Endothelial cell of umbilical vein (primary cell): ENCODE measurements around the gene TAP2. TPM values are rescaled to one million over a fixed set of nuclear protein-coding genes. Genes with fewer than 3 reads are reported as not detected.
A peak's percentile ranks its signal among the peaks of the same experiment; 100 is the strongest.

Experiments
- BruUV-seq: library from RNA; stranded (reverse); fragments of 400-500 nt; replicated peaks from 2 replicates; lab custom pipeline; 2021; lab: Mats Ljungman, UMichigan
- CTCF ChIA-PET: fragments of 300-600, 350-600 bp; sonication (Branson Sonifier 250); formaldehyde crosslinking; loops from one replicate; lab custom pipeline; 2021; ENCODE audit warnings: antibody characterized with exemption, inconsistent platforms; lab: Charles Lee
- POLR2A ChIA-PET: fragments of 300-600, 350-600 bp; sonication (Branson Sonifier 250); formaldehyde crosslinking; loops from one replicate; lab custom pipeline; 2021; ENCODE audit warnings: antibody characterized with exemption, inconsistent platforms; lab: Charles Lee
- DNase-seq: peaks from one replicate; pipeline ENCODE4 v3.0.0-alpha.2; 2011; ENCODE audit warnings: low read depth, low spot score
- FAIRE-seq: peaks from 2 replicates; lab custom pipeline; 2011; peaks lifted over from hg19 to GRCh38; lab: Jason Lieb, UNC
- H2AFZ ChIP-seq: 2 replicates; pipeline ENCODE4 v1.6.0; 2012; ENCODE audit warnings: low read depth, low read length, control low read depth, inconsistent platforms
- H3K27ac ChIP-seq: 2 replicates; pipeline ENCODE4 v1.5.1; 2011; ENCODE audit warnings: low read depth, mild to moderate bottlenecking, control low read depth, low read length, moderate library complexity; ENCODE audit not compliant: insufficient read depth
- H3K27me3 ChIP-seq, 2 experiments: 2 replicates each; pipeline versions ENCODE4 v1.6.0 to v1.6.1; 2011; ENCODE audit warnings: low read length in 2 of 2, mixed read lengths in 1 of 2; ENCODE audit not compliant: control insufficient read depth in 2 of 2, insufficient read depth in 2 of 2
- H3K36me3 ChIP-seq, 2 experiments: 2 replicates in 1 of 2; 3 replicates in 1 of 2; pipeline ENCODE4 v1.5.1; 2011; ENCODE audit warnings: low read length in 2 of 2, mild to moderate bottlenecking in 1 of 2, moderate library complexity in 1 of 2; ENCODE audit not compliant: control insufficient read depth in 2 of 2, insufficient read depth in 2 of 2; ENCODE audit errors: extremely low read depth in 1 of 2
- H3K4me1 ChIP-seq: 3 replicates; pipeline ENCODE4 v1.5.1; 2011; ENCODE audit warnings: mild to moderate bottlenecking, low read length; ENCODE audit not compliant: control insufficient read depth, insufficient read depth; ENCODE audit errors: extremely low read depth
- H3K4me2 ChIP-seq: 2 replicates; pipeline ENCODE4 v1.6.1; 2011; ENCODE audit warnings: low read length, control low read depth, mixed read lengths; ENCODE audit not compliant: insufficient read depth
- H3K4me3 ChIP-seq, 3 experiments: fragments of 200-600 bp in 1 of 3; sonication (generic), shearing (Covaris generic) in 1 of 3; replicated peaks in 1 of 3; 2 replicates each; pipeline ENCODE4 v1.5.1; 2011 to 2016; ENCODE audit warnings: control low read depth in 3 of 3, low read length in 3 of 3, mild to moderate bottlenecking in 2 of 3, inconsistent platforms in 1 of 3, low read depth in 1 of 3, moderate library complexity in 1 of 3; ENCODE audit not compliant: insufficient read depth in 1 of 3
- H3K79me2 ChIP-seq: 2 replicates; pipeline ENCODE4 v1.6.0; 2012; ENCODE audit warnings: low read length, inconsistent platforms; ENCODE audit not compliant: control insufficient read depth, insufficient read depth
- H3K9ac ChIP-seq: replicated peaks from 2 replicates; pipeline ENCODE3; 2011; ENCODE audit warnings: low read length, control low read depth; ENCODE audit not compliant: insufficient read depth; ENCODE audit errors: extremely low read depth
- H3K9me1 ChIP-seq: replicated peaks from 3 replicates; pipeline ENCODE4 v1.6.0; 2011; ENCODE audit warnings: mild to moderate bottlenecking, low read length; ENCODE audit not compliant: control insufficient read depth, insufficient read depth; ENCODE audit errors: extremely low read depth
- H3K9me3 ChIP-seq: replicated peaks from 2 replicates; pipeline ENCODE4 v1.5.1; 2012; ENCODE audit warnings: low read length, inconsistent platforms; ENCODE audit not compliant: control insufficient read depth, insufficient read depth
- H4K20me1 ChIP-seq: replicated peaks from 2 replicates; pipeline ENCODE3; 2011; ENCODE audit warnings: mild to moderate bottlenecking, low read length; ENCODE audit not compliant: control insufficient read depth, insufficient read depth; ENCODE audit errors: extremely low read depth
- EZH2 ChIP-seq: IDR thresholded peaks from 2 replicates; pipeline ENCODE4 v1.6.1; 2012; ENCODE audit warnings: borderline replicate concordance, low read depth, mild to moderate bottlenecking, moderate library complexity, low read length, inconsistent platforms; ENCODE audit not compliant: severe bottlenecking
- FOS ChIP-seq: IDR thresholded peaks from 2 replicates; pipeline ENCODE4 v1.6.1; 2011; ENCODE audit warnings: mild to moderate bottlenecking, low read length, moderate library complexity, borderline replicate concordance; ENCODE audit not compliant: insufficient read depth
- JUN ChIP-seq: IDR thresholded peaks from 2 replicates; pipeline ENCODE4 v1.6.1; 2011; ENCODE audit warnings: borderline replicate concordance, low read depth; ENCODE audit not compliant: insufficient read length, insufficient read depth
- POLR2A ChIP-seq: IDR thresholded peaks from 2 replicates; pipeline ENCODE4 v1.6.1; 2012; ENCODE audit warnings: low read depth, mild to moderate bottlenecking, control low read depth, low read length
- POLR2AphosphoS5 ChIP-seq: IDR thresholded peaks from 2 replicates; pipeline ENCODE4 v1.6.1; 2012; ENCODE audit warnings: low read depth, mild to moderate bottlenecking, control low read depth, low read length, moderate library complexity; ENCODE audit not compliant: insufficient read depth
- dilution Hi-C: fragments of 300-500 bp; cut with MboI; formaldehyde crosslinking; loops from one replicate; pipeline ENCODE4 v1.15.0; 2019; ENCODE audit warnings: low sequenced_read_pairs; ENCODE audit not compliant: extremely low pct_ligation_motif_present
- intact Hi-C: fragments of 100-400 bp; cut with micrococcal nuclease; formaldehyde crosslinking; loops from one replicate; pipeline ENCODE4 v1.10.0; 2022
- polyA plus RNA-seq, 4 experiments: library from polyadenylated mRNA; depleted of rRNA in 3 of 4; stranded (reverse) in 3 of 4; unstranded in 1 of 4; fragments of >200 nt; gene quantifications; 2 replicates each; pipeline versions ENCODE4 v1.2.1 to v1.2.3, GENCODE V29; 2011 to 2012; ENCODE audit warnings: missing spikeins in 1 of 4
- total RNA-seq: library from RNA; stranded (reverse); gene quantifications from 2 replicates; pipeline ENCODE4 v1.2.3, GENCODE V29; 2021
- TF ChIP-seq, protein P1 (sequence below), 2 donors: IDR thresholded peaks; 1 replicate in 1 of 2; 2 replicates in 1 of 2; pipeline ENCODE4 v1.5.1; 2011; ENCODE audit warnings: low read length in 2 of 2, mild to moderate bottlenecking in 2 of 2, moderate library complexity in 2 of 2, control low read depth in 1 of 2, inconsistent platforms in 1 of 2, low read depth in 1 of 2; ENCODE audit not compliant: insufficient read depth in 1 of 2; ENCODE audit errors: extremely low read depth in 1 of 2
- TF ChIP-seq, protein P2 (sequence below): IDR thresholded peaks from 2 replicates; pipeline ENCODE4 v1.6.1; 2011; ENCODE audit not compliant: insufficient read depth, insufficient read length

Gene TAP2
- total and polyA plus RNA-seq, 2 donors (not counting 3 experiments of a cell fraction or from before 2014, with no cell fraction given) = 18.4 to 57.8 TPM

DNA sequence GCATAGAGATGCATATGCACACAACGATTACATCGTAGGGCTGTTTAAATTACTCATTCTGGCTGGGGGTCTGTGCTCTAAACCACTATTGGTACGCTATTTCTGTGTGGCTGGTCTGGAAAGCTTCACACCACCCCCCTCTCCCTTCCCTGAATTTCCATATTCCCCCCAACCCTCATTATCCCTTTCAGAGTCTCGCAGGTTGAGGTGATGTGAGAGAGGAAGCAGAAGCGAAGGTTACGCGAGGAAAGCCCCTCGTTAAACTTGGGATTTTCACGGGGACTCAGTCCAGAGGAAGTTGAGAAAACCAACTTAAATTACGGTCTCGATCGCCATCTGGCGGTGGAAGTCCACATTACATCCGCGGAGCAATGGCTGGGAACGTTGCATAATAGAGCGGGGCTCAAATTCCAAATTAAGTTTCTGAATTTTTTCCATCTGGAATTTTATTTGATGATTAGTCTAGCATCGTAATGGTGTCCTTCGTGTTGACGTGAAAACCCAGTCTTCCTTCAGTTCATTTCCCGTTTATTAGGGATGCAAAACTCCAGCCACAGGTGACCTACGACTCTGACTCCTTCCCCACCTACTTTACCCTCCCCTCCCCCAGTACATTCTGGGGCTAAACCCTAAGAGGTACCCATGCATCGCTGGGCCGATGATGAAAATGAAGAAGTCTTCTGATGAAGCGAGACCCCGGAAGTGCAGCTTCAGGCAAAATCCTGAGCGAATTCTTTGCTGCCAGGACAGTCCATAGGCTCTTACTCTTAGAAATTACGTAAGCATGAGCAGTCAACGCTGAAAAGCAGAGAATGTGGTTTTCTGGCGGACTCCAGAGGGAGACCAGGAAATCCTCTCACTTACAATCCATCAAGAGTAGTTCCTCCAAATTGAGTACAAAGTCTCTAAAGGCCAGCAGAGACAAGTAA is 41.4 kb downstream of the TAP2 start:
- dilution Hi-C loops (no loop called here), intact Hi-C loops (loop anchor here (1.0 to 10.0 kb wide), 7 partner anchors 71 to 752 kb away; no protein-coding TSS in a partner anchor)
- BruUV-seq = no TSS peak
- peak overlapping the region; percentile 53 for H3K4me2 ChIP-seq
- H4K20me1 ChIP-seq = no peaks in the 10 kb centered on the region
- peak overlapping the region in 1 of 3 experiments; percentile 19 for H3K4me3 ChIP-seq
- POLR2A ChIA-PET = no interaction called here
- CTCF ChIA-PET = interaction anchor here (0.6 to 6.2 kb wide), 10 partner anchors 11 to 552 kb away, joined by 3 to 63 read pairs (median 3); no protein-coding TSS in a partner anchor
- H3K27me3 ChIP-seq = peaks cover 40 to 67% of the 10 kb centered on the region in 2 experiments
- no peaks in the 10 kb centered on the region for H3K9me1 ChIP-seq
- peak; percentile 96 for FAIRE-seq
- peak; percentile 65 for DNase-seq
- peak overlapping the region; percentile 81 for H2AFZ ChIP-seq
- TF ChIP-seq, protein P1, sequence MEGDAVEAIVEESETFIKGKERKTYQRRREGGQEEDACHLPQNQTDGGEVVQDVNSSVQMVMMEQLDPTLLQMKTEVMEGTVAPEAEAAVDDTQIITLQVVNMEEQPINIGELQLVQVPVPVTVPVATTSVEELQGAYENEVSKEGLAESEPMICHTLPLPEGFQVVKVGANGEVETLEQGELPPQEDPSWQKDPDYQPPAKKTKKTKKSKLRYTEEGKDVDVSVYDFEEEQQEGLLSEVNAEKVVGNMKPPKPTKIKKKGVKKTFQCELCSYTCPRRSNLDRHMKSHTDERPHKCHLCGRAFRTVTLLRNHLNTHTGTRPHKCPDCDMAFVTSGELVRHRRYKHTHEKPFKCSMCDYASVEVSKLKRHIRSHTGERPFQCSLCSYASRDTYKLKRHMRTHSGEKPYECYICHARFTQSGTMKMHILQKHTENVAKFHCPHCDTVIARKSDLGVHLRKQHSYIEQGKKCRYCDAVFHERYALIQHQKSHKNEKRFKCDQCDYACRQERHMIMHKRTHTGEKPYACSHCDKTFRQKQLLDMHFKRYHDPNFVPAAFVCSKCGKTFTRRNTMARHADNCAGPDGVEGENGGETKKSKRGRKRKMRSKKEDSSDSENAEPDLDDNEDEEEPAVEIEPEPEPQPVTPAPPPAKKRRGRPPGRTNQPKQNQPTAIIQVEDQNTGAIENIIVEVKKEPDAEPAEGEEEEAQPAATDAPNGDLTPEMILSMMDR (IDR thresholded peaks at IDR 0.05; ENCODE audit: extremely low read depth in 1 of 2, insufficient read depth in 1 of 2, low read depth in 1 of 2, low read length in 2 of 2) = peak; percentile 77 to 82
- no peak for TF ChIP-seq FOS
- H3K36me3 ChIP-seq = no peaks in the 10 kb centered on the region
- no peaks in the 10 kb centered on the region for H3K79me2 ChIP-seq
- H3K4me1 ChIP-seq = no peaks in the 10 kb centered on the region
- no peak overlapping the region for H3K27ac ChIP-seq
- H3K9ac ChIP-seq = no peak overlapping the region
- H3K9me3 ChIP-seq = no peaks in the 10 kb centered on the region

DNA sequence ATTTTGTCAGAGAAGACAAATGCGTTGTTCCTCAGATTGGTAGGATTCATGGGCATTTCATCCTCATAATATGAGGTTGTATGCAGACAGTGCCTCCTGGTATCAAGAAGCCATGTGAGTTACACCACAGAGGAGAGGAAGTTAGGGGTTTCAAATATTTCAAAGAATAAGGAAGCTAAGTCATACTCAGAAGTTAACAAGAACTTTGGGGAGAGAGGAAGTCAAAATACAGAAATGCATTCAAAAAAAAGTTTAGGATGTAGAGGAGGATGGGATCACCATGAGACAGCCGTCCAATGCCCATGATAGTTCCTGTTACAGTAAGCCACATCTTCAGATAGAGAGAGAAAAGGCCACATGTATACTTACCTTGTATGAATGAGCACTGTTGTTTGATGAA is 44.0 kb downstream of the TAP2 start:
- Histone ChIP-seq H3K36me3 (no peaks in the 10 kb centered on the region), H3K4me2 (no peak overlapping the region), H3K9me3 (no peaks in the 10 kb centered on the region), H3K27me3 (peaks cover 43 to 65% of the 10 kb centered on the region in 2 experiments), H2AFZ (no peak overlapping the region), H3K9me1 (no peaks in the 10 kb centered on the region), H4K20me1 (no peaks in the 10 kb centered on the region), H3K27ac (no peak overlapping the region), H3K9ac (no peak overlapping the region), H3K4me3 (no peak overlapping the region), H3K4me1 (no peaks in the 10 kb centered on the region), H3K79me2 (no peaks in the 10 kb centered on the region)
- no peak for DNase-seq
- CTCF ChIA-PET = interaction anchor here (0.7 to 2.4 kb wide), 8 partner anchors 9 to 549 kb away, joined by 3 to 15 read pairs (median 4); partner anchors contain the start of gene TAP2
- FAIRE-seq = no peak
- BruUV-seq = no TSS peak
- POLR2A ChIA-PET = no interaction called here
- TF ChIP-seq POLR2A (no peak), JUN (no peak), POLR2AphosphoS5 (no peak), EZH2 (no peak), FOS (no peak)
- TF ChIP-seq, protein P2, sequence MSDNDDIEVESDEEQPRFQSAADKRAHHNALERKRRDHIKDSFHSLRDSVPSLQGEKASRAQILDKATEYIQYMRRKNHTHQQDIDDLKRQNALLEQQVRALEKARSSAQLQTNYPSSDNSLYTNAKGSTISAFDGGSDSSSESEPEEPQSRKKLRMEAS = no peak
- dilution Hi-C loops (no loop called here), intact Hi-C loops (loop anchor here (10.0 kb wide), 1 partner anchor 750 kb away; no protein-coding TSS in a partner anchor)
